Gastrocnemius medialis (tissue), 4 donors: ENCODE results near the gene NKX2-2. TPM values are rescaled to one million over a fixed set of nuclear protein-coding genes. Genes with fewer than 3 reads are reported as not detected.

Experiments used
- ATAC-seq, 2 donors: fragments of 150-250 bp; one replicate each; pipeline ENCODE4 v1.9.1; 2016
- DNase-seq, 2 donors: peaks; one replicate each; pipeline ENCODE4 v3.0.0-alpha.2; 2019
- H3K27ac ChIP-seq, 4 donors: fragments of 200-600 bp; sonication (generic); 1 replicate in 1 of 4; 2 replicates in 3 of 4; pipeline ENCODE4 v1.5.1; 2016 to 2018; ENCODE audit warnings: mild to moderate bottlenecking in 2 of 4, moderate library complexity in 1 of 4
- H3K27me3 ChIP-seq, 3 donors: fragments of 200-600 bp; sonication (generic) in 2 of 3; 1 replicate in 1 of 3; 2 replicates in 2 of 3; pipeline versions ENCODE4 v1.5.1 to v1.6.0; 2016 to 2019; ENCODE audit warnings: mild to moderate bottlenecking in 1 of 3, moderate library complexity in 1 of 3
- H3K36me3 ChIP-seq, 2 donors: fragments of 200-600 bp; sonication (generic) in 1 of 2; one replicate each; pipeline ENCODE4 v1.5.1; 2017 to 2018
- H3K4me1 ChIP-seq, 2 donors: fragments of 200-600 bp; sonication (generic) in 1 of 2; one replicate each; pipeline ENCODE4 v1.5.1; 2016 to 2017; ENCODE audit warnings: mild to moderate bottlenecking in 2 of 2
- H3K4me3 ChIP-seq, 4 donors: fragments of 200-600 bp; sonication (generic) in 3 of 4; 1 replicate in 1 of 4; 2 replicates in 3 of 4; pipeline ENCODE4 v1.5.1; 2016 to 2019; ENCODE audit warnings: mild to moderate bottlenecking in 2 of 4
- H3K9me3 ChIP-seq, 3 donors: fragments of 200-600 bp; sonication (generic) in 2 of 3; 1 replicate in 1 of 3; 2 replicates in 2 of 3; pipeline ENCODE4 v1.5.1; 2016 to 2019
- POLR2A ChIP-seq, 2 donors: fragments of 450-650 bp; IDR thresholded peaks; one replicate each; pipeline ENCODE4 v1.6.1; 2017; ENCODE audit warnings: antibody characterized with exemption in 2 of 2, mild to moderate bottlenecking in 2 of 2, moderate library complexity in 2 of 2
- in situ Hi-C, 4 donors: fragments of 200-750 bp; cut with MboI; loops; one replicate each; pipeline versions ENCODE4 v1.15.0 to v1.8.0; 2017; ENCODE audit warnings: low sequenced_read_pairs in 4 of 4
- intact Hi-C: fragments of 100-400 bp; cut with DNase I; formaldehyde crosslinking; loops from one replicate; pipeline ENCODE4 v1.15.1; 2023; ENCODE audit warnings: low total_unique reads
- total RNA-seq, 4 donors: library from RNA; depleted of rRNA; stranded (reverse); fragments of >200 nt; gene quantifications; one replicate each; pipeline versions ENCODE4 v1.1.0 to v1.2.3, GENCODE V29; 2016
- TF ChIP-seq, protein P1 (sequence below), 5 experiments: fragments of 450-650 bp in 3 of 5; fragments of 200-600 bp in 2 of 5; sonication (generic) in 2 of 5; IDR thresholded peaks in 4 of 5; conservative IDR thresholded peaks in 1 of 5; 1 replicate in 4 of 5; 2 replicates in 1 of 5; pipeline ENCODE4 v1.5.1; 2016 to 2019; ENCODE audit warnings: antibody characterized with exemption in 5 of 5, mild to moderate bottlenecking in 3 of 5, moderate library complexity in 3 of 5

The NKX2-2 gene
- total RNA-seq, 4 donors from 2014 or later = not detected

DNA sequence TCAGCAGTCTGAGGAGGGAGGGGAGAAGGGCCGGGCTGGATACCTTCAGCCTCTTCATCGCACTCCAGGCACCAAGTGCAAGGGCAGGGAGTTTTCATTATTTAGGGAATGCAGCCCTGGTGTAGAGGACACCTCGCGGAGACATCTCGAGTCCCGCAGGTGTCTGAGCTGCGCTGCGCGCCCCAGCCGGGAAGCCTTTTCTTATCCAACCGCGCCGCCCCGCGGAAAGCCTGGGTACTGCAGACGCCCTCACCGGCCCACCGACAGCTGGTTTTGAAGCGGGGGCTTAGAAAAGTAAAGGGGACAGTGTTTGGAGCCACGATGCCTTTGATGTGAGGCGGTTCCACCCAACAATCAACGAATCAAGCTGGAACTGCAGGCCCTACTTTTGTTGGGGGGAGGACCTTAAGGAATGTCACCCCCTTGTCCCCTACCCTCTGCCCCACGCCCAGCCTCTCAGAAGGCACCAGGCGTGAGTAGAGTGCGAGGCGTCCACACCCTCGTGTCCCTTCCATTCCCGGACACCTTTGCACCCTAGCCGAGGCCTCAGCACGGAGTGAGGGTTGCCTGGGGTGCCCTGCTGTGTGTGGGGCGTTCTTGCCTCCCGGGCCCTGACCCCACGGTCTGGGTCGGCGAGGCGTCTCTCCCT lies 8.6 kb downstream of the NKX2-2 start:
- intact Hi-C loops = loop anchor here (1.0 to 10.0 kb wide), 4 partner anchors 271 to 668 kb away; partner anchors contain the start of gene LINC00237
- DNase-seq (peak; percentile 20 to 32), ATAC-seq (peak in 1 of 2 donors; percentile 56)
- in situ Hi-C loops = loop anchor here (10.0 kb wide), 4 partner anchors 270 to 670 kb away; no protein-coding TSS in a partner anchor
- H3K36me3 ChIP-seq = no peaks in the 10 kb centered on the region
- peaks cover 13 to 18% of the 10 kb centered on the region in 2 donors for H3K4me1 ChIP-seq
- H3K27ac ChIP-seq = no peak overlapping the region
- H3K9me3 ChIP-seq = no peaks in the 10 kb centered on the region
- H3K4me3 ChIP-seq = peak overlapping the region in 3 of 4 donors; percentile 27 to 51 (median 40)
- TF ChIP-seq POLR2A (IDR thresholded peaks at IDR 0.05) = no peak
- TF ChIP-seq, protein P1, sequence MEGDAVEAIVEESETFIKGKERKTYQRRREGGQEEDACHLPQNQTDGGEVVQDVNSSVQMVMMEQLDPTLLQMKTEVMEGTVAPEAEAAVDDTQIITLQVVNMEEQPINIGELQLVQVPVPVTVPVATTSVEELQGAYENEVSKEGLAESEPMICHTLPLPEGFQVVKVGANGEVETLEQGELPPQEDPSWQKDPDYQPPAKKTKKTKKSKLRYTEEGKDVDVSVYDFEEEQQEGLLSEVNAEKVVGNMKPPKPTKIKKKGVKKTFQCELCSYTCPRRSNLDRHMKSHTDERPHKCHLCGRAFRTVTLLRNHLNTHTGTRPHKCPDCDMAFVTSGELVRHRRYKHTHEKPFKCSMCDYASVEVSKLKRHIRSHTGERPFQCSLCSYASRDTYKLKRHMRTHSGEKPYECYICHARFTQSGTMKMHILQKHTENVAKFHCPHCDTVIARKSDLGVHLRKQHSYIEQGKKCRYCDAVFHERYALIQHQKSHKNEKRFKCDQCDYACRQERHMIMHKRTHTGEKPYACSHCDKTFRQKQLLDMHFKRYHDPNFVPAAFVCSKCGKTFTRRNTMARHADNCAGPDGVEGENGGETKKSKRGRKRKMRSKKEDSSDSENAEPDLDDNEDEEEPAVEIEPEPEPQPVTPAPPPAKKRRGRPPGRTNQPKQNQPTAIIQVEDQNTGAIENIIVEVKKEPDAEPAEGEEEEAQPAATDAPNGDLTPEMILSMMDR (IDR thresholded peaks at IDR 0.05 in 4 of 5, conservative IDR thresholded peaks at IDR 0.05 in 1 of 5) = peak; percentile 83 to 97 (median 92)
- H3K27me3 ChIP-seq = peaks cover 76 to 93% (median 81%) of the 10 kb centered on the region in 3 donors

DNA sequence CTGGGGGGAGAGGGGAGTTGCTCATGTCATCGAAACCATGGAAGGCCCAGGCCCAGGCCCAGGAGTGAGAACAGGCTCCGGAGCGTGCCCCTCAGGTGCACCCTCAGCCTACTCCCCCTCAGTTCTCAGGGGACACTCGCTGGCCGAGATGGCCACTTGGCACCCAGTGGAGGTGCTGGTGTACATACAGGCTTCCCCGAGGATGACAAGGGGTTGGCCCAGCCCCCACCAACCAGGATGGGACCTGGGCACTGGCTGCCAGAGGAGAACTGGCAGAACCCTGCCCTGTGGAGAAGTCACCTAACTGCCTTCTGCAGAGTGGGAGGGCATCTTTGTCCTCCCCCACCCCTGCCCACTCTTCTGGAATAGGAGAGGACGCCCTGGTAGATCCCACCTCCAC lies 9.5 kb downstream of the NKX2-2 start:
- no peaks in the 10 kb centered on the region for H3K9me3 ChIP-seq
- peaks cover 66 to 93% (median 72%) of the 10 kb centered on the region in 3 donors for H3K27me3 ChIP-seq
- intact Hi-C loops = loop anchor here (2.0 to 10.0 kb wide), 2 partner anchors 400 to 668 kb away; partner anchors contain the start of gene LINC00237

DNA sequence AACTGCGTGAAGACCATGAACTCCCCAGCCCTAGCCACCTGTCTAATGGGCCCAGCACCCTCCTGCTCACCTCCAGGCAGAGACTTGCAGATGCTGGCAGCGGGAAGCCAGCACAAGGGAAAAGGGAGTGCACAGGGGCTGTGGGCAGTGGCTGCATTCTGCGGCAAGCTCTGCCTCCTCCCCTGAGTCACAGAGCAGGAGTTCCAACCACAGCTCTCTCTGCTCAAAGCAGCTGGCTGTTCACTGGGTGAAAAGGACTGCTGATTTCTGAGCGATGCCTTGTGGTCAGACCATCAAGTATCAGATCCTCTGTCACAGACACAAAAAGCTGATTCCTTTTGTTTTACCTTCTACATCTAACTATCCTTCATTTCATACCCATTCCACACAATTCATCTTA lies 10.5 kb downstream of the NKX2-2 start:
- Histone ChIP-seq H3K4me3 (no peak overlapping the region), H3K27me3 (peaks cover 62 to 93% (median 65%) of the 10 kb centered on the region in 3 donors), H3K9me3 (no peaks in the 10 kb centered on the region), H3K36me3 (no peaks in the 10 kb centered on the region), H3K4me1 (peaks cover 8 to 9% of the 10 kb centered on the region in 2 donors), H3K27ac (no peak overlapping the region)
- in situ Hi-C loops (loop anchor here (5.0 to 10.0 kb wide), 5 partner anchors 269 to 669 kb away; no protein-coding TSS in a partner anchor), intact Hi-C loops (loop anchor here (10.0 kb wide), 1 partner anchor 399 kb away; the partner anchor contains the start of gene LINC00237)
- TF ChIP-seq, protein P1 (IDR thresholded peaks at IDR 0.05 in 4 of 5, conservative IDR thresholded peaks at IDR 0.05 in 1 of 5) = no peak
- no peak for TF ChIP-seq POLR2A (IDR thresholded peaks at IDR 0.05)
- DNase-seq = no peak
- no peak for ATAC-seq

More for the DNA sequence above, 9.5 kb downstream of the NKX2-2 start:
- no peak overlapping the region for H3K27ac ChIP-seq
- H3K4me3 ChIP-seq = no peak overlapping the region
- peaks cover 8 to 9% of the 10 kb centered on the region in 2 donors for H3K4me1 ChIP-seq
- in situ Hi-C loops = loop anchor here (5.0 to 10.0 kb wide), 5 partner anchors 270 to 670 kb away; no protein-coding TSS in a partner anchor
- DNase-seq (no peak), ATAC-seq (no peak)
- H3K36me3 ChIP-seq = no peaks in the 10 kb centered on the region
- TF ChIP-seq, protein P1 (IDR thresholded peaks at IDR 0.05 in 4 of 5, conservative IDR thresholded peaks at IDR 0.05 in 1 of 5) = no peak
- no peak for TF ChIP-seq POLR2A (IDR thresholded peaks at IDR 0.05)

DNA sequence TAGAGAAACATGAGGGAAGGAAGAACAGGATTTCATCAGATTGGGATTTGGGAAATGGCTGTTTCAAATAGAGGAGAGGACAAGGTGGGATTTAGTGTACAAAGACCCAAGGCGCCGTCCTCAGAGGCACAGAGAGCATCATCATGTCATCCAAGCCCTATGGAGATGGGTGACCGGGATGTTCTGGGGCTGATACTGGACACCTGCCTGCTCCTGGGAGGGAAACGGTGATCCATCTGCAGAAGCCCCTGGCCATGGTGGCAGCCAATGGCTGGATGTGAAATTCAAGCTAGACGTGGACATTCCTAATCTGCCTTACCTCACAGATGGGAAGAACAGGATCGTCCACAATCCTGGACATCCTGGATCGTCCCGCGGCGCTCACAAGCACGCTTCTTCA lies 12.7 kb downstream of the NKX2-2 start:
- intact Hi-C loops (loop anchor here (10.0 kb wide), 1 partner anchor 396 kb away; the partner anchor contains the start of gene LINC00237), in situ Hi-C loops (loop anchor here (5.0 to 10.0 kb wide), 5 partner anchors 266 to 666 kb away; no protein-coding TSS in a partner anchor)
- ATAC-seq (no peak), DNase-seq (no peak)
- Histone ChIP-seq H3K27ac (no peak overlapping the region), H3K36me3 (no peaks in the 10 kb centered on the region), H3K27me3 (peaks cover 40 to 72% (median 51%) of the 10 kb centered on the region in 3 donors), H3K4me3 (no peak overlapping the region), H3K4me1 (peaks cover 6 to 9% of the 10 kb centered on the region in 2 donors), H3K9me3 (no peaks in the 10 kb centered on the region)
- TF ChIP-seq POLR2A (IDR thresholded peaks at IDR 0.05) = no peak
- TF ChIP-seq, protein P1 (IDR thresholded peaks at IDR 0.05 in 4 of 5, conservative IDR thresholded peaks at IDR 0.05 in 1 of 5) = no peak
